Transverse colon (tissue), 4 donors: ENCODE data around the gene SSBP2. TPM values are rescaled to one million over a fixed set of nuclear protein-coding genes. Genes with fewer than 3 reads are reported as not detected.

Experiments used
- DNase-seq: peaks from one replicate; pipeline ENCODE4 v3.0.0-alpha.2; 2019
- H3K27ac ChIP-seq, 4 donors: fragments of 200-600 bp; sonication (generic); 2 replicates each; pipeline ENCODE4 v1.5.1; 2016 to 2018; ENCODE audit warnings: inconsistent platforms in 4 of 4
- H3K27me3 ChIP-seq: fragments of 200-600 bp; sonication (generic); 2 replicates; pipeline ENCODE4 v1.5.1; 2017; ENCODE audit warnings: inconsistent platforms
- H3K36me3 ChIP-seq, 4 donors: fragments of 200-600 bp; sonication (generic); 2 replicates each; pipeline ENCODE4 v1.5.1; 2017 to 2019; ENCODE audit warnings: inconsistent platforms in 4 of 4
- H3K4me1 ChIP-seq, 4 donors: fragments of 200-600 bp; sonication (generic); 2 replicates each; pipeline ENCODE4 v1.5.1; 2017 to 2020; ENCODE audit warnings: inconsistent platforms in 4 of 4
- H3K4me3 ChIP-seq, 4 donors: fragments of 200-600 bp; sonication (generic); 1 replicate in 1 of 4; 2 replicates in 3 of 4; pipeline versions ENCODE4 v1.5.1 to v1.6.1; 2017 to 2019; ENCODE audit warnings: inconsistent platforms in 4 of 4
- H3K9me3 ChIP-seq, 2 donors: fragments of 200-600 bp; sonication (generic); 2 replicates each; pipeline ENCODE4 v1.5.1; 2017 to 2019; ENCODE audit warnings: inconsistent platforms in 2 of 2
- EP300 ChIP-seq: sonication (generic); formaldehyde crosslinking; IDR thresholded peaks from one replicate; pipeline ENCODE4 v1.6.1; 2017; ENCODE audit warnings: antibody characterized with exemption, low read depth
- POLR2A ChIP-seq: fragments of 450-650 bp; IDR thresholded peaks from one replicate; pipeline ENCODE4 v1.6.1; 2016; ENCODE audit warnings: antibody characterized with exemption, mild to moderate bottlenecking, moderate library complexity
- POLR2AphosphoS5 ChIP-seq, 3 donors: sonication (generic); formaldehyde crosslinking; IDR thresholded peaks; one replicate each; pipeline ENCODE4 v1.6.1; 2016; ENCODE audit warnings: antibody characterized with exemption in 3 of 3
- WGBS, 2 donors: methylation state at CpG; one replicate each; pipeline ENCODE4 v1.1.5; 2018; ENCODE audit warnings: low coverage in 1 of 2; 5-methylcytosine and 5-hydroxymethylcytosine counted together
- in situ Hi-C, 4 donors: fragments of 200-750 bp; cut with MboI; loops; one replicate each; pipeline versions ENCODE4 v1.15.0 to v1.15.1; 2017; ENCODE audit warnings: low sequenced_read_pairs in 3 of 4, low pct_ligation_motif_present in 1 of 4, low pct_unique_long_range_greater_than_20kb in 1 of 4
- intact Hi-C: fragments of 100-400 bp; cut with DNase I; formaldehyde crosslinking; loops from one replicate; pipeline ENCODE4 v1.15.1; 2023; ENCODE audit warnings: low total_unique reads
- total RNA-seq, 4 donors: library from RNA; depleted of rRNA; stranded (reverse); fragments of >200 nt; gene quantifications; one replicate each; pipeline ENCODE4 v1.1.0, GENCODE V29; 2016
- TF ChIP-seq, protein P1 (sequence below), 5 experiments: fragments of 200-600 bp in 3 of 5; fragments of 450-650 bp in 2 of 5; sonication (generic) in 3 of 5; IDR thresholded peaks; 1 replicate in 2 of 5; 2 replicates in 3 of 5; pipeline ENCODE4 v1.5.1; 2016 to 2017; ENCODE audit warnings: antibody characterized with exemption in 5 of 5, inconsistent platforms in 3 of 5, mild to moderate bottlenecking in 2 of 5, moderate library complexity in 1 of 5

SSBP2 gene
- total RNA-seq, 4 donors from 2014 or later, result 22.8 to 50.4 (median 34.4) TPM

DNA sequence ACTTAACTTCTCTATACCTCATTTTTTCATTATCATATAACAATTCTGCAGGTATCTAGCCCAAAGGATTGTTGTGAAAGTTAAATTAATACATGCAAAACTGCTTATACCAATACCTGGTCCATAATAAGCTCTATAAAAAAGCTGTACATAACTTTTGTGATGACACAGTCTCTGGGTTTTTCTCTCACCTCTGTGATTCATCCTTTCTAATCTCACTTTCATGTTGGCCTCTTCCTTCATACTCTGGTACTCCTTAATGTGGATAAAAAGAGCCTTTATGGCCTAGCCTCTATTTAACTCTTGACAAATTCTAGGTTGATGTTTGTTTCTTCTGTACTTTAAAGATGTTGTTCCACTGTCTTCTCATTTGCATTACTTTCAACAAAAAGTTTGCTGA lies 194.1 kb downstream of the SSBP2 start:
- no peak overlapping the region for H3K4me3 ChIP-seq
- in situ Hi-C loops (no loop called here), intact Hi-C loops (no loop called here)
- peaks cover 0 to 16% (median 6%) of the 10 kb centered on the region in 4 donors for H3K4me1 ChIP-seq
- no peak for DNase-seq
- TF ChIP-seq EP300 (no peak), POLR2A (no peak), POLR2AphosphoS5 (IDR thresholded peaks at IDR 0.05) (no peak)
- TF ChIP-seq, protein P1, sequence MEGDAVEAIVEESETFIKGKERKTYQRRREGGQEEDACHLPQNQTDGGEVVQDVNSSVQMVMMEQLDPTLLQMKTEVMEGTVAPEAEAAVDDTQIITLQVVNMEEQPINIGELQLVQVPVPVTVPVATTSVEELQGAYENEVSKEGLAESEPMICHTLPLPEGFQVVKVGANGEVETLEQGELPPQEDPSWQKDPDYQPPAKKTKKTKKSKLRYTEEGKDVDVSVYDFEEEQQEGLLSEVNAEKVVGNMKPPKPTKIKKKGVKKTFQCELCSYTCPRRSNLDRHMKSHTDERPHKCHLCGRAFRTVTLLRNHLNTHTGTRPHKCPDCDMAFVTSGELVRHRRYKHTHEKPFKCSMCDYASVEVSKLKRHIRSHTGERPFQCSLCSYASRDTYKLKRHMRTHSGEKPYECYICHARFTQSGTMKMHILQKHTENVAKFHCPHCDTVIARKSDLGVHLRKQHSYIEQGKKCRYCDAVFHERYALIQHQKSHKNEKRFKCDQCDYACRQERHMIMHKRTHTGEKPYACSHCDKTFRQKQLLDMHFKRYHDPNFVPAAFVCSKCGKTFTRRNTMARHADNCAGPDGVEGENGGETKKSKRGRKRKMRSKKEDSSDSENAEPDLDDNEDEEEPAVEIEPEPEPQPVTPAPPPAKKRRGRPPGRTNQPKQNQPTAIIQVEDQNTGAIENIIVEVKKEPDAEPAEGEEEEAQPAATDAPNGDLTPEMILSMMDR (IDR thresholded peaks at IDR 0.05), result no peak
- no peak overlapping the region for H3K27ac ChIP-seq
- H3K27me3 ChIP-seq, result no peaks in the 10 kb centered on the region
- H3K9me3 ChIP-seq, result no peaks in the 10 kb centered on the region
- no peaks in the 10 kb centered on the region for H3K36me3 ChIP-seq

- H3K9me3 ChIP-seq, result no peaks in the 10 kb centered on the region
- H3K27me3 ChIP-seq, result no peaks in the 10 kb centered on the region
- H3K4me1 ChIP-seq, result peaks cover 0 to 16% (median 6%) of the 10 kb centered on the region in 4 donors
- H3K4me3 ChIP-seq, result no peak overlapping the region
- no peak overlapping the region for H3K27ac ChIP-seq
- in situ Hi-C loops, result no loop called here
- WGBS, 2 donors, result 60 to 67% methylated on average over 2 of the region's 2 CpGs
- no peak for DNase-seq
- TF ChIP-seq EP300 (no peak), POLR2AphosphoS5 (IDR thresholded peaks at IDR 0.05) (no peak), POLR2A (no peak)
- TF ChIP-seq, protein P1 (IDR thresholded peaks at IDR 0.05), result no peak
- no peaks in the 10 kb centered on the region for H3K36me3 ChIP-seq
- intact Hi-C loops, result no loop called here
Observed at GRCh38 chr5:81555865-81556264, 195.0 kb downstream of the SSBP2 start.

DNA sequence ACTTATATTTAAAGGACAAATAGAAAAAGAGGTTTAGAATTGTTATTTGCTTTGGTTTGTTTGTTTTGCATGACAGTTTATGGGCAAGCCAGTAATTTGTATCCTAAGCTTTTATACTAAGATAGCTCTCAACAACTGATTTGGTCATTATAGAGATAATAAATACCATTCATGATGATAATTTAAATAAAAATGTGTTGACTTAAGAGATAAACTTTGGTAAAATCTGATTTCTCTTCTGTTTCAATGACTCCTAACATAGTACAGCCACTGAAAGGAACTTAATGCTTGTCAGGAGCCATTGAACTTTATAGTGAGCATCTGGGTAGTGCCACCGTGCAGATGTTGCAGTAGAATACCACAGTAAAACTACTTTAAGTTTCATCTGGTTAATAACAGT lies 196.2 kb downstream of the SSBP2 start:
- in situ Hi-C loops, result no loop called here
- WGBS, 2 donors, result 79 to 89% methylated on average over 1 of the region's 1 CpG
- DNase-seq, result no peak
- H3K27me3 ChIP-seq, result no peaks in the 10 kb centered on the region
- intact Hi-C loops, result no loop called here
- H3K4me3 ChIP-seq, result no peak overlapping the region
- H3K36me3 ChIP-seq, result no peaks in the 10 kb centered on the region
- no peak overlapping the region for H3K27ac ChIP-seq
- H3K4me1 ChIP-seq, result peaks cover 0 to 16% (median 6%) of the 10 kb centered on the region in 4 donors
- TF ChIP-seq EP300, result no peak
- TF ChIP-seq POLR2AphosphoS5 (IDR thresholded peaks at IDR 0.05), result no peak
- TF ChIP-seq POLR2A, result no peak
- TF ChIP-seq, protein P1 (IDR thresholded peaks at IDR 0.05), result no peak
- no peaks in the 10 kb centered on the region for H3K9me3 ChIP-seq

DNA sequence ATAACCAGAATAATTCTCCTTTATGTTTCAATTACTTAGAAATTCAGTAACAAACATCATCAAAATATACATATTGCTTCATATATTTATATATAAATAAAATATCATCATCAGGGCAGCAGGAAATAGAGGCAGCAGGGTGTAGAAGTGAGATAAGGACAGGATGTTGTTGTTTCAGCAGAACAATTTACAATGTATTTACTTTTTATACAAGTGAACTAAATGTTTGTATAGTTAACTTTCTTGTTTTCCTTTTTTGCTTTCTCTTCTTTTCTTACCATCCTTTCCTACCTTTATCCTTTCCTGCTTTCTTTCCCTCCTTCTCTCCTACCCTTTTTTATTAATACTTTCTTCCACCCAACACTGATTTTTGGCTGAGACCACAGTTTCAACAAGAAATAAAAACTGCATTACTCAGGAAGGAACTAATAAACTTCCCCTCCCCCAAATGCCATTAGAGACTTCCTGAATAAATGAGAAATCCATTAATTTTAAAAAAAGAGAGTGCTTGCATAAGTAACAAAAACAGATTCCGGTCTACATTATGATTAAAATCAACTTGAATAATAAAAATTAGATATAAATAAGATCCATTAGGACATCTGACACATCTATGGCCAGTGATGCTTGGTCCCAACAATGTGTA lies 197.2 kb downstream of the SSBP2 start:
- Histone ChIP-seq H3K27me3 (no peaks in the 10 kb centered on the region), H3K4me1 (peaks cover 0 to 16% (median 6%) of the 10 kb centered on the region in 4 donors), H3K4me3 (no peak overlapping the region), H3K27ac (no peak overlapping the region), H3K36me3 (no peaks in the 10 kb centered on the region), H3K9me3 (no peaks in the 10 kb centered on the region)
- whole genome bisulfite sequencing, 2 donors, result 36 to 73% methylated on average over 1 of the region's 1 CpG
- TF ChIP-seq POLR2AphosphoS5 (IDR thresholded peaks at IDR 0.05), result no peak
- no peak for TF ChIP-seq EP300
- TF ChIP-seq, protein P1 (IDR thresholded peaks at IDR 0.05), result no peak
- no peak for TF ChIP-seq POLR2A
- DNase-seq, result no peak
- intact Hi-C loops, result no loop called here
- in situ Hi-C loops, result no loop called here
